Kasumi-1 (cell line): Measurements from ENCODE around the gene CD1C.
"Not testable (repeated sequence)": the region's sequence is repeated elsewhere in the genome, so short reads cannot be mapped to it uniquely, and the experiment has no call there.

Experiments used
- DNase-seq, 2 experiments: peaks; one replicate each; lab custom pipeline; 2025; lab: John Stamatoyannopoulos, UW

CD1C gene

DNA sequence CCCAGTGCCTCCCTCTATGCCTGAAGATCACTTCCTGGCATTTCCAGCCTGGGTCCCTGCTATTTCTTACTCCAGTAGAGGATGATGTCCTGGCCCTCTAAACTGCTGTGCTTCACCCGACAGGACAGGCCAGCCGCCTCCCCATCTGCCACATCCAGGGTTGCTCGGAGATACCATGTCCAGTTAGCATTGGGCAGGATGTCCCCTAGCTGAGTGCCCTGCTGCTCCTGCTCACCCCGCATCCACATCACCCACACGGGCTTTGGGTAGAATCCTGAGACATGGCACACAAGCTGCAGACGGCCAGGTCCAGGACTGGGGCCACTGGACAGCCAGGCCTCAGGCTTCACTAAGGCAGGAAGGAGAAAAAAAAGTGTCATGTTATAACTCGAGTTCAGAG, 39.6 kb downstream of the CD1C start:
- no peak for DNase-seq

GRCh38 chr1:158329733-158330132, 40.0 kb downstream of the CD1C start:
- DNase-seq: peak; percentile 17 to 47

- DNase-seq: no peak
These were observed 40.8 kb downstream of the CD1C start for GRCh38 chr1:158330391-158331105.

DNA sequence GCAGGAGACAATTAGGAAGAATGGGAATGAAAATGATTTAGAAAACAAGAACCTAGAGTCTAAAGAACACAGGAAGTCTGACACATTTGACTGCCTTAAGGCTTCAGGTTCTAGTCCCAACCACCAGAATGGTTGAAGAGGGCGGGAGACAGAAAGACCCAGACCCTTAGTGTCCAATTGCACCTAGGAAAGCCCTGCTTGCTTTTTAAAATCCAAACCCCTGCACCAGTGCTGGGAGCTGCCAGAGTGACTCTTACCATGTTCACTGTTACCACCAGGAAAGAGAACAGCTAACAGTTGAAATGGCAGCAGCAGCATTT, 41.3 kb downstream of the CD1C start:
- DNase-seq: no peak

DNA sequence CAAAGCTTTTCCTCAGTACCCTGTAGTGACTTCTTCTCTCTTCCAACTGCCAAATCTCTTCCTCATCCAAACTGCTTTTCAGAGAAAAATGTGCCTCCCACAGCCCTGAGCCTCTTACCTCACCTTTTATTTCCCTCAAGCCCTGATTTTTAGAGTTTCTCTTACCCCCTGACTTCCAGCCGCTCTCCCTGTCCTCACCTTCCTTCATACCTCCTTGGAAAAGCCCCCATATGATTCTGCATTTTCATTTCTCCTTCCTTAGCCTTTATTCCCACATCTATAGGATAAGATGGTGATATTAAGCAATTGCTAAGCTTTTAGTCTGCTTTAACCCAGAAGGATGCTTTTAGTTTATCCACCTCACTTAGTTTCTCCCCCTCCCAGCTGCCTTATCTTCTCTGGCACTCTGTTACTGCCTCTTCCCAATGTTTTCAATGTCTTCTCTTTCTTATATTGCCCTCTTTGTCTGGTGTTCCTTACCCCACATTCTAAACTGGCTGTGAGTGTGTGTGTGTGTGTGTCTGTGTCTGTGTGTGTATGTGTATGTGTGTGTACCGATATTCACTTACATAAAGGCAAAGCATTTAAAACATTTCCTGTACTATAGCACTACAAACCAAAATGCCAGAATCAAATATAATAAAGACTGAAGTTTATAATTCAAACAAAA, 41.9 kb downstream of the CD1C start, which contains the start of gene CD1B:
TSS of gene CD1B (minus strand) at position 51 of the 670 bp plus-strand sequence. CDS start 108 bp downstream, outside the sequence.
- no peak for DNase-seq

DNA sequence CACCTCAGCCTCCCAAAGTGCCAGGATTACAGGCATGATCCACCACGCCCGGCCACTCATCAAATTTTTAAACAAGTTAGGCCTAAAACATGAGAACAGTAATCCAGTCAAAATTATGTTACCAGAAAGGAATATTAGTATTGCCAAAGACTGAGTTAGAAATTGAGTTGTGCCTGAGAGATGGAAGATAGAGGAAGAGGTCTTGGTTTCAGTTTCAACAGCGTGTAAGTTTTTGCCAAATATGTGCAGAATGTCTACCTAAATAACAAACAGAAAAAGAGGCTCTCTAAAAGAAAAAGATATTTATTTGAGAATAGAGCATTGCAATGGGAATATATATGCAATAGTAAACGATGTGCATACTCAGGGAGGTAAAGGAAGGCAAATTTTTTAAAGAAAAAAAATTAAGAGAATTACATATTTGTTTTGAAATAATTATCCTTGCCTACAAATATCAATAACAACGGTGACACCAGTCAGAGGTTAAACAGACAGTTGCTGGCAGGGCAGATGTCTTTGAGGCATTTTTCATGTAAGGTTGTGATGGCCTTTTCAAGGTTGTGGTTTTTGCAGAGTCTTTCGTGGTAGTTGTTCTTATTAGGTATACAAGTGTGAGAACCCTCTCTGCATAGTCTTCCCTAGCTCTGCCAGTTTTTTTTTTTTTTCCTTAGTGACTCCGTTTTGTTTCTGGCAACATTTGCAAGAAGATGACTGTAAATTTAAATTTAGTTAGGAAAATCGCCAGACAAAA, 43.9 kb downstream of the CD1C start:
- no peak for DNase-seq

DNA sequence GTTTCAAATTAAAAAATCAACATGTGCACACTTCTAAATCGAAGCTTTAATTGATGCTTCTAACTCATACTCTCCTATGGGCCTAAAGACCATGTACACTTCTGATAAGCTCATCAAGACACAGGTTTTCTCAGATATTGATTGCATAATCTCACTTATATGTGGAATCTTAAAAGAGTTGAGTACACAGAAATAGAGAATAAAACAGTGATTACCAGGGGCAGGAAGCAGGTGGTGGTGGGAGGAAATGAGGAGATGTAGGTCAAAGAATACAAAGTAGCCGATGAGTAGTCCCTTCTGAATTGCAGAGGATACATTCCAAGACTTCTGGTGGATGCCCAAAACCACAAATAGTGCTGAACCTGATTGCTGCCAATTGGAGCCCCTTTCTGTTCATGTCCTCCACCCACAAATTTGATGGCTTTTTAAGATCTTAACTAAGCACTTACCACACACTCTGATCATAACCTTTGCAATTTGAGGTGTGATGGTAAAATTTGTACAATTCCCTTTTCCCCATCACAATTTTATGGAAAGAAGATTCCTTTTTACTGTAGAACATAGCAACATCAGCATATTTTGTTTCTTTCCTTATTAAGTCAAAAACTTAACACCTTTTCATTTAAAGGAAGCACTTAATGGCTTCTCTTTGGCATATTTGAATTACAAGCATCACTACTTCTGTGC, 44.9 kb downstream of the CD1C start:
- no peak for DNase-seq

DNA sequence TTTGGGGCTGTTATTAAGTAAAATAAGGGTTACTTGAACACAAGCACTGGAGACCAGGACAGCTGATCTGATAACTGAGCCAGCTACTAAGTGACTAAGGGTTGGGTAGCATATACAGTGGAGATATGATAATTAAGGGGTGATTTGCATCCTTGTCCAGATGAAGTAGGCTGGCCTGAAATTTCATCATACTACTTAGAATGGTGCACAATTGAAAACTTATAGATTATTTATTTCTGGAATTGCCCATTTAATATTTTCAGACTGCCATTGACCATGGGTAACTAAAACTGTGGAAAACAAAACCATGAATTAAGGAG, 45.5 kb downstream of the CD1C start:
- no peak for DNase-seq

- not testable (repeated sequence) for DNase-seq
These were observed 46.7 kb downstream of the CD1C start for GRCh38 chr1:158336413-158336812.
